Placental pericyte (primary cell): ENCODE measurements around the gene CYB5R4. TPM values are rescaled to one million over a fixed set of nuclear protein-coding genes. Genes with fewer than 3 reads are reported as not detected.

ENCODE experiments used
- total RNA-seq: library from RNA; depleted of rRNA; stranded (reverse); fragments of >200 nt; gene quantifications from 2 replicates; pipeline ENCODE4 v1.2.3, GENCODE V29; 2012

CYB5R4 gene, protein sequence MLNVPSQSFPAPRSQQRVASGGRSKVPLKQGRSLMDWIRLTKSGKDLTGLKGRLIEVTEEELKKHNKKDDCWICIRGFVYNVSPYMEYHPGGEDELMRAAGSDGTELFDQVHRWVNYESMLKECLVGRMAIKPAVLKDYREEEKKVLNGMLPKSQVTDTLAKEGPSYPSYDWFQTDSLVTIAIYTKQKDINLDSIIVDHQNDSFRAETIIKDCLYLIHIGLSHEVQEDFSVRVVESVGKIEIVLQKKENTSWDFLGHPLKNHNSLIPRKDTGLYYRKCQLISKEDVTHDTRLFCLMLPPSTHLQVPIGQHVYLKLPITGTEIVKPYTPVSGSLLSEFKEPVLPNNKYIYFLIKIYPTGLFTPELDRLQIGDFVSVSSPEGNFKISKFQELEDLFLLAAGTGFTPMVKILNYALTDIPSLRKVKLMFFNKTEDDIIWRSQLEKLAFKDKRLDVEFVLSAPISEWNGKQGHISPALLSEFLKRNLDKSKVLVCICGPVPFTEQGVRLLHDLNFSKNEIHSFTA
- total RNA-seq: 5.3 and 7.6 TPM in 2 replicates

DNA sequence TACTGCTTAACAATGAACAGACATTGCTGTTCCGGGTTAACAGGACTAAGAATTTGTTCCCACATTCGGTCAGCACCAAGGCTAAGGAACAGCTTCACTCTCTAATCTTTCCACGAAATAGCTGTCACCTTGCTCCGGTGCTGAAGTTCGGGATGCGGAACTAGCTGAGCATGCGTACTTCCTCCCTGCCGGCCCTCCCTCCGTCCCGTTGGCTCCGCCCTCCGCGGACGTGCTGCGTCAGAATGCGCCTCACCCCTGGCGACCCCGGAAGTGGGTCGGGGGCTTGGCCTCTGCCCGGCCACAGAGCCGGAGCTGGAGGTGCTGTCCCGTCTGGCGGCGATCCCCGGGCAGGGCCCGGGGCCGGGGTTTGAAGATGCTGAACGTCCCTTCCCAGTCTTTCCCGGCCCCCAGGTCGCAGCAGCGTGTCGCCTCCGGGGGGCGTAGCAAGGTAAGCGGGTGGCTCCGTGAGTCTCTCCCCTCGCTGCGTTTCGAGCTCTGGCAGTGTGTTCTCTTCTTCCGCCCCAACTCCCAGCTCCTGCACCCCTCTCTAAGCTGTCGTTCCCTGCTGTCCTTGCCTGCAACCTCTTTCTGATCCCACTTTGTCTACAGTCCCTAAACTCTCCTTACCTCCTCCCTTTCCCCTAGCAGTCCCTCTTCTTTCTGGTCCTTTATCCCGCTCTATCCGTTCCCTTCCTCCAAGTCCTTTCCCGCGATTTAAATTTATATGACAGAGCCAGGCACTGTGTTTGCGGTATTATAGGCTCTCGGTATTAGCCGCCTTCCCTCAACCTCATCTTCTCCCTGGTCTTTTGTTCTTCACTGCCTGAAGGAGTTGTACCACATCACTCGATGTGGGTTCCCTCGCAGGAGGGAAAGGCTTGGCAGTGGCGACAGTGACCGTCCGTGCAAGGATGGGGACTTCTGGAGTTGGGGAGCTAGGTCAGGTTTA is at the start of gene CYB5R4:
CYB5R4 (plus strand) TSS at position 280 of the 949 bp plus-strand sequence; CDS start at position 374, 94 bp downstream.

GRCh38 chr6:83853178-83854000 is 6.1 kb upstream of the CYB5R4 start, which contains the start of gene RIPPLY2:
RIPPLY2 (plus strand) TSS chr6:83853360; CDS start chr6:83853417, 57 bp downstream.

Other genes starting within 250 kb of the CYB5R4 start
- under 0.01 TPM in 1 of 2 replicates, not detected in the other for gene SNAP91, start 150.6 kb upstream of the CYB5R4 start, total RNA-seq
- not detected in 2 replicates for gene RIPPLY2, start 6.3 kb upstream of the CYB5R4 start, total RNA-seq
- gene MRAP2, start 174.1 kb downstream of the CYB5R4 start, total RNA-seq: not detected in 2 replicates